NCI-H2107 treated with DMSO at 0.1 percent for 48 hours (cell line): ENCODE results near the gene KCNK17.

Experiments
- DNase-seq: peaks from one replicate; lab custom pipeline; 2025; ENCODE audit not compliant: unreplicated experiment; lab: John Stamatoyannopoulos, UW

Gene KCNK17, protein sequence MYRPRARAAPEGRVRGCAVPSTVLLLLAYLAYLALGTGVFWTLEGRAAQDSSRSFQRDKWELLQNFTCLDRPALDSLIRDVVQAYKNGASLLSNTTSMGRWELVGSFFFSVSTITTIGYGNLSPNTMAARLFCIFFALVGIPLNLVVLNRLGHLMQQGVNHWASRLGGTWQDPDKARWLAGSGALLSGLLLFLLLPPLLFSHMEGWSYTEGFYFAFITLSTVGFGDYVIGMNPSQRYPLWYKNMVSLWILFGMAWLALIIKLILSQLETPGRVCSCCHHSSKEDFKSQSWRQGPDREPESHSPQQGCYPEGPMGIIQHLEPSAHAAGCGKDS

DNA sequence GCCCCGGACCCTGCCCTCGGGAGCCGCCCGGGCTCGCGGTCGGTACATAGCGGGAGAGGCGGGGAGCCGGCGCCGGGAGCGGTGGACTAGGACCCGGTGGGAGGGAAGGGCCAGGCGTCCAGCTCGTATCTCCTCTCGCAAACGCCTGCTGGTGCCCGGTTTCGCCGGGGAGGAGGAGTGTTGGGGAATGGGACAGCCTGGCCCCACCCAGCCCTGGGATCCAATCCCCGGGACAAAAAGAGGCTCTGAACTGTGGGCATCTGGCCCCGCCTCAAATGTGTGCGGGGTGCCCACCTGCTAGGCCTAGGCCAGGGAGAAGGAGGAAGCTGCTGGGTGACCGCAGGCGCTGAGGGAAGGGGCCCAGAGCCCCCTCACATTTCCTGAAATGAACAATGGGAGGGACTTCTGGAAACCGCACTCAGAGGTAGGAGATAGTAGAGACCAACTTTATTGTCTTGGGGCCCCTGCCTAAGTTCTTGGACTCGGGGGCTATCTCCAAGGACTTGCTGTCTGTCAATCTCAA is at the start of gene KCNK17:
Gene KCNK17, minus strand, starts transcription at position 147 of the 523 bp plus-strand sequence. Its CDS starts 99 bp downstream, at position 48.
- no peak for DNase-seq

DNA sequence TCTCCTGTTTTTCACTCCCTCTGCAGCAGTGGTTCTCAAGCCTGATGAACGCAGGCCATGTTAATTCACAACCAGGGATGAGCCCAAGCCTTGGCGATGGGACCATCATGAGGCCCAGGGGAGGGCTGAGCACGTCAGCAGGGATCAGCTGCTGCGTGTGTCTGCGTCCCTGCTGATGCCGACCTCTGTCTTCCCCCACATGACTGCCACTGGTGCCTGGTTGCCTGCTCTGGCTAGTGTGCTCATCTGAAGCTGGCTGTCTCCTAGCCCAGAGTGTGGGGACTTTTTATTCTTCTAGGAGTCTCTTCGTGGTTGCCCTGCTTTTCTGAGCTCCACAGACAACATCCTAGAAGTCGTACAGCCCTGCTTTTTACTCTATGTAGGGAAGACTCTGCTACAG is 49.1 kb upstream of the KCNK17 start:
- no peak for DNase-seq

DNA sequence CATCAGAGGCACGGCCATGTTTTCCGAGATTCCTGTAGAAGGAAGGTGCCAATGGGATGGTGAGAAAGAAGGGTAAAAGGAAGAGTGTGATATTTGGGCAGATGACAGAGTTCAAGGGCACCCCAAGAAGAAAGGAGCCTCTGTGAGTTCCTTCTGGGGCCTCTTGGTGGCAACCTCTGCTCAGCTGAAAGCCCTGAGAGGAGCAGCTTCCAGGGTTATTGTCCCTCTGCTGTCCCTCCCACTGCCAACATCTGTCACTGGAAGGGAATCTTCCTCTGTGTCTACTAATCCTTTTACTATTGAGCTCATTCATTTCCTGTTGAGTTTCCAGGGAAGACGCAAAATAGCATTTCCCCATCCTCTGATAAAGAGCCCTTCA is 48.3 kb upstream of the KCNK17 start:
- DNase-seq = no peak

DNA sequence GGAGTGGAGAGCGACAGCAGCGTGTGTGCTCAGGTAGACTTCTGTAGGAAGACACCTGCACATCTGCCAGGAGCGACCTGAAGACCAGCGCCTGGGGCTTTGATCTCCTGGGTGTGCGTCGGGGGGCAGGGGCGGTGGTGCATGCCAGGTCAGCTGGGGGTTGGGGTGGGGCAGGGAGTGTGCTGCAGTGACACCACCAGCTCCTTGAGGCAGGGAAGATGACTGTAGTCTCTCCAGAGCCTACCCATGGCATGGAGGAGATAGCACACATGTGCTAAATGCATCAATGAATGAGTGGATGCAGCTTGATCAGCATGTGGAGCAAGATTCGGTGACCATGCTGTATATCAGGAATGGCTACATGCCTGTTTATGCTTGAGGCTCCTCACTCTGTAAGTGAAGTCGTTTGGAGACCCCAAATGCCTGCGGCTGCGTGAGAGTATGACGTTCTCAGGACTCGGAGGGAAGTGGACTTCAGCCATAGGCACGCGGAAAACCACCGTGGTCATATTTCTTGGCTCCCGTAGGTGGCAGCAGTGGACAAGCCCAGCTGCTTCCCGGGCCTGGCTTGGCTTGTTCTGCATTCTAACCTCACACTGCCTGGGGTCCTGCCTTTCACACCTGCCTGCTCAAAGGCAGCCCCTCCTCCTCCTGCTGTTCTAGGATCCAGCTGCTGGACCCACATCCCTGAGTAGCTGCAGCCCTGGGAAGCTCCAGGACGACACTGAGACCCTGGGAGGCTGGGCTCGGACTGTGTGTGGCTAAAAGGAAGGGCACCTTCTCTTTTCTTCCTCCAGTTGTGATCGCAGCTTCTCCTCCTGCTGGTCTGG is 47.7 kb upstream of the KCNK17 start:
- peak; percentile 45 for DNase-seq

DNA sequence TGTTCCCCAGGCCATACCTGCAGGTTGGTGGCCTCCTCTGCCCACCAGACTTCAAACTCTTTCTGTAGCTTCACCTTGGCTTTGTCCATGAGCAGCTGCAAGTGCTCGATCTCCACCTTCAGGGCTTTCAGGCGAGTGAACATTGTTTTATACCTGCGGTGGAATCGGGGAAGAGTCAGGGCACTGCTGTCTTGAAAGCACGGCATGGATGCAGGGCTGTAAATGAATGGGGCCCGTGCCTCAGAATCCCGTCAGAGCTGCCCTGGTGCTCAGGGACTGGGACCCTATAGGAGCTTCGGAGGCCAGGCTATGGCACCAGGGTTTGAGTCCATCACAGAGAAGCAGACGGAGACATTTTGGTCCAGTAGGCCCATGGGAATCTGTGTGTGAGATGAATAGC is 46.2 kb upstream of the KCNK17 start:
- no peak for DNase-seq

DNA sequence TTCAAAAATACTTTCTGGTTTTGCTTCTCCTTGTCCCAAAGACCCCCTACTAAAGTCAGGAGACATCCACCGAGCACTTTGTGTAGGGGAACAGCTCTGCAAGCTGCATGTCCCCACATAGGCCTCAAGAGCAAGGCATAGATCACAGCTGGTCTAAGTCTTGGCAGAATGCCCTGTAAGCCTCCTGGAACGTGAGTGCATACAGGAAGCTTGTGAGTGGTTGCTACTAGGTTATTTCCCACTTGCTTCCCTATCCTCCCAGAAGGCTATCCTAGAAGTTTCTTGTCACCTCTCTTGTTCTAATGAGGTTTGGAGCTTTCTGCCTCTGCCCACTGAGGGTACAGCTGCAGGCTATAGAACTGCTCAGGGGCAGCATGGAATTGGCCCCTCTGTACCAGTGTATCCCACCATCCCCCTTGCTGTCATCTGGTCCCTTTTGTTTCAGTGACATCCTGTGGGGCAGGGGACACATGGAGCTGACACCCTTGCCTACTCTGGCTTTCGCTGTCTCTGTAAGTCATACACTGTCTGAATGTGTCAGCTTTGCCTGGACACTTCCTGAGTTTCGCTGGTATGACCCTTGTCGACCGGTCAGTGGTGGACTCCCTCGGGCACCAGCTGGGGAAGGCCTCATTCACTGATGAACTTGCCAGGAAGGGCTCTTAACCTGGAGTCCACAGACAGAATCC is 43.9 kb upstream of the KCNK17 start:
- DNase-seq = peak; percentile 10

DNA sequence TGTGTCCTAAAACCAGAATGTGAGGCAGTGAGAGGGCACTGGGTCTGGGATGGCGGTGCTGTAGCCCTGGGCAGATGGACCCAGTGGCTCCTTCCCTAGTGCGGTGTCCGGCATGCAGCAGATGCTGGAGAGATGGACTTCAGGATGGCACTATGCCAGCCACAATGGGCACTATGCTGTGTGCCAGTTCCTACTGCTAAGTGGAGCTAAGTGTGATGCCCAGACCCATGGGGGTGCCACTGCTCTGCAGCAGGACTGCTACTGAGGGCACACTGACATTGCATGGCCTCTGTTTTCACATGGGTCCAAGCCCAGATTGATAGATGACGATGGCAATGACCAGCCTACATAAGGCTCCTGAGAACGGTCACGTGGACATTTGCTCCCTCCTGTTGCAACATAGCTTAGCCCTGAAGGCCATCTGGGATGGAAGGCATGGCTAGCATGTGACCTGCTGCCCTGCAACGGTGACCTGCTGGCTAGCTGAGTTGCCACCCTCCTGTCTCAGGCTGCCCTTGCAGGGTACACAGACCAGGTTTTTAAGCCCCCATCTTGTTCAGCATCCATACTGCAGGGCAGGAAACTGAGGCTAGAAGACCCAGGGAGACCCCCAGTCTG is 39.6 kb upstream of the KCNK17 start:
- no peak for DNase-seq

DNA sequence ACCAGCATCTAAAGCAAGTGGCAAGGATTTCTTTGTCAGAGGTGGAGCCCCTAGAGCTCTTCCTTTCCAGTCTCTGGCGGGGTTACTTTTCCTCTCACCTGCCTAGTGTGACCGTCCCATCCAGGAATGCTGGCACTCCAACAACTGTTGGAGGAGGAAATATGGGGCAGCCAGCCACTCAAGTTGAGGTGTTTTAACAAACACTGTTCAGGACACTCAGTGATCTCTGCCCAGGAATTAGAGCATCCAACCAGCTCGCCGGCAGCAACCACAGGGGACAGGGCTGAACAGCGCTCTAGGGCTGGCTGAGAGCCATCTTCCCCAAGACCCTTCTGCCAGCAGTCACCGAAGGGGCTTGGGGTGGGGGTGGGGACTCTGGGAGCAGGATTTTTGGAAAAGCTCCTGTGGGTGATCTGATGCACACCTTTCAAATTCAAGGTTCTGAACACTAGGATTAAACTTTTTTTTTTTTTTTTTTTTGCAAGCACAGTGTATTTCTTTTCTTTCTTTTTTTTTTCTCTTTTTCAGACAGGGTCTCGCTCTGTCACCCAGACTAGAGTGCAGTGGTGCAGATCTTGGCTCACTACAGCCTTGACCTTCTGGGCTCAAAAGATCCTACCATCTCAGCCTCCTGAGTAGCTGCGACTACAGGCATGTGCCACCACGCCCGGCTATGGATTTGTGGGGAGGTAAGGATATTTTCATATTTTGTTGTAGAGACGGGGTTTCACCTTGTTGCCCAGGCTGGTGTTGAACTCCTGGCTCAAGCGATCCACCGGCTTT is 36.7 kb upstream of the KCNK17 start:
- DNase-seq = no peak

DNA sequence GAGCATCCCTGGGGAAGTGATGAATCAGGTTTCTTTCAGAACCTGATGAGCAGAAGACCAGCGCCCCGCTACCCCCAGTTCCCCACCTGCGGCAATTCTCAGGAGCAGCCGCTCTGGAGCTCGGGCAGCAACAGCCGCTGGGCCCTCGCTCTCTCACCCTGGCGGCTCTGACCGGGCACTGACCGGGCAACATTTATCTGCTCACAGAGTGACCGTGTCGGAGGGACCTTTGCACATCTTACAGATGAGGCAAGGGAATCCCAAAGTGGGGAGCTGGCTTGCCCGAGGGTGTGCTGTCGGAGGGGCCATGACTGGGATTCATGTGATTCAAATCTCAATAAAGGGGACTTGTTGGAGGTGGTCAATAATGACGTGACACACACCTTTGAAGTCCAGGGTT is 34.5 kb upstream of the KCNK17 start:
- no peak for DNase-seq

DNA sequence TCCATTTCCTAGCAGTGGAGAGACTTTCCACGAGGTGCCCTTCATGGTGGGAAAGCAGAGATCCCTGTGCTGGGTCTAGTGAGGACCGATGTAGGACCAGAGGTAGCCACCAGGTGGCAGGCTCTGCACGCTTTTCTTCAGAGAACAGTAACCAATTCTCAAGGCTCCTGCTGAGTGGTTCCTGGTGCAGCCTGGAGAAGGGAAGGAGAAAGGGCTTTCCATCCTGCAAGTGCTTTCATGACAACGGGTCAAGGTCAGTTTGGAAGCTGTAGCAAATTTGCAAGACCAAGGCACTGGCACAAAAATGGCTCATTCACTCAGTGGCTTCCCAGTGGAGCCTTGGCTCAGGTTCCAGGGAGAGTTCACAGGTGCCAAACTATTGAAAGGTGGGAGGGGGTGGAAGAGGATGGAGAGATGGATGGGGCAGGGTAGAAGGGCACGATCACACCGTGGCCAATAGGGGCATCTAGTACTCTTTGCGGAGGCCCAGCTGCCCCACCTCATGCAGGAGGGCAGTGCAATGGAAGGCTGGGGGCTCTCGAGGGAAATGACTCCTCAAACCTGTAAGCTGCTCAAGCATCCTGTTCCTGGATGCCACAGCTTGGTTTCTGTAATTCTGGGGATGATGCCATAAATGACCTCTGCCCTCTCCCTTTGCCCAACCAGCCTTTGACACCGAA is 33.8 kb upstream of the KCNK17 start:
- no peak for DNase-seq

DNA sequence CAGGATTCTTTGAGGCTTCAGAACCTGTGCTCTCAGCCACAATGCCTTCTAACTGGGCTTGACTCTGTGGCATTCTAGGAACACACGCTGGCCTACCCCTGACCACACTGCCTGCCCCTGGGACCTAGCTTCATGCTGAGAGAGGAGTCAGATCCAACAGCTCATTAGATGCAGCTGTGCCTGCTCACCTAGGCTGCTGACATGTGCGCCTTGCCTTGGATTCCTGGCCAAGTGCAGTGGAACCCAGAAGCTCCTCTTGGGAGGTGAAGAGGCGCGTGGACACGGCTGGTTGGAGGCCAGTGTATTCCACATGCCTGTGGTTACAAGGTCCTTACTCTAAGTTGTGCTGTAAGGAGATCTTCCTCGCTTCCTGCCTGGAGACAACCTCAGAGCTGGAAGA is 33.0 kb upstream of the KCNK17 start:
- no peak for DNase-seq

DNA sequence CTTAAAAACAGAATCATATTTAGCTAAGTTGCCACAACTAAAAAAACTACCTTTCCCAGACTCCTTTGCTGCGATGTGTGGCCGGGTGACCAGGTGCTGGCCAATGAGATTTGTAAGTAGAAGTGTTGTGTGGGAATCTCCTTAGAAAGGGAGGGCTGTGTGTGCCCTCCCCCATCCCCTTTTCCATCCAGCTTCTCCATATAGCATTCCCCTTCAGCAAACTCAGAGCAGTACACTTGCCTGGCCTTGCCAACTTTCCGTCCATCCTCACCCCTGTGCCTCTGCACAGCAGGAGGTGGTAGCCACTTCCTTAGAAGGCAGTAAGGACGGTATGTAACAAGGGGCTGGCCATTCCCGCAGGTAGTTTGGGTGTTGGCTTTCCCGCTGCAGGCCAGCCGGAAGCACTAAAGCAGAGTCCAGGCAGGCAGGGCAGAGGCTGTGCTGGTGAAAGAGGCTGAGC is 30.6 kb upstream of the KCNK17 start:
- no peak for DNase-seq

DNA sequence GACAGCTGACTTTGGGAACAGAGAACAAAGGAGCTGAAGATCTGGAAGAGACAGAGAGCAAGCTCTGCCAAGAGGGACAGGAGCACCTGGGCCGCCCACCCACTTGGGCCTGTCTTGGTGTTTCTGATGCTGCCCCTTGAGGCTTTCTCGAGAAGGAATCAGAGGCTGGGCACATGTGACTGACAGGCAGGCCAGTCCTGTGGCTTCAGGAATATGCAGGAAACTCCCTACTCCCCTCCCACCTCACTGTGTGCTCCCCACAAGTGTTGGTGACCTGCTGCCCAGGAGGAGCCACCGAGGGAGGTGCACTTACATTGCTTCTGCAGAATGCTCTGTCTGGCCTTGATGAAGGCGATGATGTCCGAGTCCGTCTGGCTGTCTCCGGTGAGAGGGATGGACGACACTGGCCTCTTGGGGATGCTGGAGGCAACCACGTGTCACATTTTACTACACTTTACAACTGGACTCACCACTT is 29.2 kb upstream of the KCNK17 start:
- no peak for DNase-seq

DNA sequence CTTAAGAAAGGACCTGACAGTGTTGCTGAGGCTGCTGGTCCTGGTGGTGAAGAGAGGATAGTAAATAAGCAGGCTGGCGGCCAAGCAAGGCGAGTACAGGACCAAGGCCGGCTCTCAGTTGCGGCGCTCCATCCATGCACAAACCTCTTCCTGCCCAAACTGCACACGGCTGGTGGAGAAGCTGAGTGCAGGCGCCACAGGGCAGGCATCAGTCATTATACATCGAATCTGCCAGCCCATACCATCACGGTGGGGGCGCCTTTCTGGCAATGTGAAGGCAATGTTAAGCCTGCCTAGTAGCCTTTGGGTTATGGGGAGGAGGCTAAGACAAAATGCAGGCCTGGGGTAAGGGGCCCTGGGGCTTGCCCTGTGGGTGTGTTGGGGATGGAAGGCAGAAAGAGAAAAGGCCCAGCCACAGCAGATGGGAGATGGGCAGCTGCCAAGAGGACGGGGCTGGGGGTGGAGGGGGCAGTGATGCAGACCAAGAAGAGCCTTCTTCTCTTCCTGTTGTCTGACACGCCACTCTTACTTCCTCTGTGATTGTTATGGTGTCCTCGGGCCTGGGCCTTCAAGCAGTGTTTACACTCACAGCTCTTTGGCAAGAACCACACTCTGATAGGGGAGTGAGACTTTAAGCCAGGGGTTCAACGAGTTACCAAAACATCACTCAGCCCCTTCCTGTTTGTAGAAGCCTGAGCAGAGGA is 28.6 kb upstream of the KCNK17 start:
- DNase-seq = no peak

DNA sequence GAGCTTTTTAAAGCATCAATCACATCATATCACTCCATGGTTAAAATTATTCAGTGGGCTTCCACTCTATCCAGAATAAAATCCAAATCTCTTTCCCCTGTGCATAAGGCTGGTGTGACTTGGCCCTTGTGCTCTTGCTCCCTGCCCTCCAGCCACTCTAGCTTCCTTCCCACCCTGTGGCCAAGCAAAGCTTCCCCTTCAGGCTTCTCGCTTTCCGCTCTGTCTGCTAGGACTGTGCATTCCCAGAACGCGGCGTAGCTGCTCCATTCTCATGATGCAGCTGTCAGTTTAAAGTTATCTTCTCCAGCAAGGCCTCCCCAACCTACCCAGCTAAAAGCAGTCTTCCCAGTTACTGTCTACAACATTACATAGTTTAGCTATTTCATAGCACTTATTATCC is 27.7 kb upstream of the KCNK17 start:
- no peak for DNase-seq

DNA sequence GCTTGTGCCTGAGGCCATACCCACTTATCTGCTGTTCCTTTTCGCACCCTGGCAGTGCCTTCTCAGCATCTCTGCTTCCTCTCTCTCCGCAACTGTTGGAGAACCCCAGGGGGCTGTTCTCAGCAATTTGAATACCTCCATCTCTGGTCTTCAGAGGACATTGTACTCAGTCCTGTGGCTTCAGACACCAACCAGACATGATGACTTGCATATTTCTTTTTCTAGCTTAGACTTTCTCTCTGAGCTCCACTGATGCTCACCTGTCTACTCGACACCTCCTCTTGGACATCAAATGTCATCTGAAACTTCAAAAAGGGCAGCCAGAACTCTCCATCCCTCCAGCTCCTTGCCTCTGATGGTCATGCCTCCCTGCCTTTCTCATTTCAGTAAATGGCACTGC is 27.1 kb upstream of the KCNK17 start:
- no peak for DNase-seq

DNA sequence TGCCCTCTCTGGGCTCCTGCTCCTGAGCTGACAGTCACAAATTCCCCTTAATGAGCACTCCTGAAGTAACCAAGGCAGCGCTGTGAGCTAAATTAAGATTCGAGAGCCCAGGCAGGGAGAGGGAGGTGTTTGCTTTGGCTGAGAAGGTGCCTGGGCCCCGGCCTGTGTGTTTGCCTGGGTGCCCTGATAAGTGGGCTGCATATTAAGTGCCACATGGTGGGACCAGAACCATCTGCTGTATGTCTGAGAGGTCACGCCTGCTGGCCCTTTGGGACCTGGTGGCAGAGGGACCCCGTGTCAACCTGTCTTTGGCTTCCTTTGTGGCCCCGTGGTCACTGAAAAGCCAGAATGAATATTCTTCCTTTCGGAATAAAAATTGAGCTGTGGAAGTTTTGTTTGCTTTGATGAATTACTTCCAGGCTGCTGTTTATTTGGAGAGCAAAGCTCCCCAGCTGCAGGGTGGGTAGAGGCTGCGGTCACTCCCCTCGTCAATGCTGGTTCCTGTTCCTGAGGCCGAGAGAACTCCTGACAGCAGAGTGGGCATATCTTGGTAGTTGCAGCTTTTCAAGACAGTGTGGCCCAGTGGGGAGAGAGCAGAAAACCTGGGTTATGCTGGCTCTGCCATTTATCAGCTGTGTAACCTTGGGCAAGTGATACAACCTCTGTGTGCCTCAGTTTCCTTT is 25.8 kb upstream of the KCNK17 start:
- DNase-seq = peak; percentile 10

DNA sequence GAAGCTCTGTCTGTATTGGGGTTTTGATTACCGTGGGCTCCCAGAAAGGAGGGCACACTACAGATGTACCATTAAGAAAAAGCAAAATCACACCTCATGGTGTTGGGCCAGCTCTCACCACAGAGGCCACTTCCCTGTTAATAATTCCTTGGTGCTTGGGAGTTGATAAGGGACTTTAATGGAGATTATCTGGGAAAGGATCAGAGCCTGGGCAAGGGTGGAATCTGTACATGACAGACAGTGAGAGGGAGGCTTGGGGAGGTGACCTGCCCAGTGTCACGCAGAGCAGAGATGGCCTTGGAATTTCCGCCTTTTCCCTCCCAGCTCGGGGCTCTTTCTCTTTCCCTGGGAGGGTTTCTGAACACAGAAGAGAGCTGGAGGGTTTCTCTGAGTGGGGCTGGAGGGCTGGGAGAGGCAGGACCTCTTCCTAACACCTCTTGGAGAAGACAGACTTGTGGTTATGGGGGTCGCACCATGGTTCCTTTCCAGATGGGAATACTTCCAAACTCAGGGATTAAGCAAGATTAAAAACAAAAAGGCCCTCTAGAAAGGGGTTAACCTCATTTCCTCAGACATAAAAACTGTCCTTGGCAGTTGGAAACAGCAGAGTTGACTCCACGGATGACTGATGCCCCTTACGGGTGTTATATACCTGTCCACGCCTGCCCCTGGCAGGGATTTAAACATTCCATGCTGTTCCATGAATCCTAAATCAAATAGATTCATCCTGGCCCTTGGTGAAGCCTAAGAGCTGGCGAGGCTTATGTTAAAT is 25.1 kb upstream of the KCNK17 start:
- DNase-seq = no peak
